ENCODE data around the gene ANKFN1.
"Not testable (repeated sequence)": the region's sequence is repeated elsewhere in the genome, so short reads cannot be mapped to it uniquely, and the experiment has no call there.

Gene ANKFN1

GRCh38 chr17:56182081-56182480 lies 28.8 kb downstream of the ANKFN1 start:
- no peak for DNase-seq

GRCh38 chr17:56184650-56185049 lies 31.4 kb downstream of the ANKFN1 start:
- no peak for DNase-seq

GRCh38 chr17:56185491-56186221 lies 32.4 kb downstream of the ANKFN1 start:
- DNase-seq, result no peak

- DNase-seq, result no peak
Observed at GRCh38 chr17:56186222-56186786, 33.0 kb downstream of the ANKFN1 start.

DNA sequence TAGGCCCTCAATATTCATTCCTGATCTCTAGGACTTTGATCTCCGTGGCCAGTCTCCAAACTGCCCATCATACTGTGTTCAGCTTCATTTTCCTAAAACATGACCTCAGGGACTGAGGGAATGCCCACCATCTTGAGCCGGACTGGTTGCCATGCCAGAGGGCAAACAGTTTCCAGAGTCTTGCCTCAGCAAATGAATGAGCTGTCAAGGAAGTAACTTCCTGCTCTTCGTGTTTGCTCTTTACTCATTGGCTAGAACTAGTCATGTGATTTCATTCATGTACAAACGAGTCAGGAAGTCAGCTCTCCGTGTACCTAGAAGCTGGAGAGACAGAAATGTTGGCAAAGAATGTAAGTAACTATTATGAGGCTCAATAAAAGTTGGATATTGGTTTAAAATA lies 50.2 kb downstream of the ANKFN1 start:
- DNase-seq, result no peak

GRCh38 chr17:56206351-56206750 lies 53.1 kb downstream of the ANKFN1 start:
- DNase-seq, result no peak

- no peak for DNase-seq
Observed at GRCh38 chr17:56213031-56213430, 59.8 kb downstream of the ANKFN1 start.

- no peak for DNase-seq
Observed at GRCh38 chr17:56217921-56218320, 64.6 kb downstream of the ANKFN1 start.

DNA sequence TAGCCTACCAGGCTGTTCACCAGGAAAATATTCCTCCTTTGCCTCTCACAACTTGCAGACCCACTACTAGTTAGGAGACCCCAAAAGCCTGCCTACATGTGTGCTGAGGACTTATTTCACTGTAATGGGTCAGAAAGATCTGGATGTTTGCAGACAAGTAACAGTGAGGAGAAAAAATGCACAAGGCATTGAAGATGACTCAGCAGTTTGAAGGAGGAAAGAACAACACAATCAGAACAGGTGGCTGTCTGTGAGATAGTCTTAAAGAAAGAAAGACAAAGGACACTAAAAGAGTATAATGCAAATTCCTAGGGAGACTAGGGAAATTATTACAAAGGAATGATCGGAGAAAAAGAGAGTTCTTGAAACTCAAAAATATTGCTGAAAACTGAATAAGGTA lies 69.0 kb downstream of the ANKFN1 start:
- no peak for DNase-seq

DNA sequence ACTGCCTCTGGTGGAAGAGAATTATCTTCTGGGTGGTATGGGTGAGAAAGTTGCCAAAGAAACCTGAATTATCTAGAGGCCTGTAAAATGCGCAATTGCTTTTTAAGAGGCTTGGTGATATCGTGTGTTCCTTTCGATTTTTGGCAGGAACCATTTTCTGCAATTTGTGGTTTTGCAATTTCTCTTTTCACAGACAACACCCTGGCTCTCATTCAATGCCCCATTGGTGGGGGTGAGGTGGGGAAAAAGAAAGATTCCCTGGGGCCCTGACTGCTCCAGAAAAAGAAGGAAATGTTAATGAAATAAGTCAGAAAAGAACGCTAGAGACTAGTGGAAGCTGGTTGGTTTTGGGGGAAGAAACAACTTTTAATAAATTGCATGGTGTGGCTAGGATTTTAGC lies 77.4 kb downstream of the ANKFN1 start:
- DNase-seq, result no peak

DNA sequence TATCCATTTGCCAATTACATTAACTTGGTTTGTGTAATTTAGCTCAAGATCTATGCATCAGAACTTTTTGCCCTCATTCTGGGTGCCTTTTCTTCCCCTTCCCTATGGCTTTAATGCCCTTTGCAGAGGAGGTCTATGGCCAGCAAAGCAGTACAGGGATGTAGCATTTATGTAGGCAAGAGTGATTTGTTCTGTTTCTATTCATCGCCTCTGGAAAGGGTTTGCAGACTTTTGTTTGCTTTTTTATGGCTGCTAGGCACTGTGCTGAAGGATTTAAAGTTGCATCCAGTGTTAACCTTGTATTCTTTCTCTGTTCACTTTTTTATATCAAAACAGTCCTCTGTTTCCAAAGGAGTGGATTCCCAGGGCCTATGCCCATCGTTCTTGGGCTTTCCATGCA lies 78.0 kb downstream of the ANKFN1 start:
- no peak for DNase-seq

GRCh38 chr17:56231693-56232092 lies 78.4 kb downstream of the ANKFN1 start:
- no peak for DNase-seq

GRCh38 chr17:56244268-56244890 lies 91.1 kb downstream of the ANKFN1 start:
- DNase-seq, result no peak

- DNase-seq, result no peak
Observed at GRCh38 chr17:56247816-56248215, 94.5 kb downstream of the ANKFN1 start.

- no peak for DNase-seq
Observed at GRCh38 chr17:56257075-56257474, 103.8 kb downstream of the ANKFN1 start.

- no peak for DNase-seq
Observed at GRCh38 chr17:56260376-56261002, 107.2 kb downstream of the ANKFN1 start.

DNA sequence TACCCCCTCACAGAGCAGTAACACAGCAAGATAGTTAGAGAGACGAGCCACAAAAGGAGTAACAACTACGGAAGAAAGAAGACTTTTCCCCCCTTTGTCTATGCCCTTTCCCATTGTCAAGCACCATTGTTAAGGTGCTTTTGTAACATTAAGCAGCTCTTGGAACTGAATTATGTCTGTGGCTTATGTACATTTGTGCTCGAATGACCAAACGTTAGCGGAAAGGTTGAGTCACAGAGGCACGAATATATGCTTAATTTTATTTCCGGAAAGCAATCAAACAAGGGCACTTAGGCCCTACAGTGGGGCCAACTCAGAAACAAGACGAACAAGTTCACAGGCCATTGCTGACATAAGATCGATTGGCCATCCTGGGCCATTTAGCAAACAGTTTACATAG lies 109.5 kb downstream of the ANKFN1 start:
- DNase-seq, result no peak

DNA sequence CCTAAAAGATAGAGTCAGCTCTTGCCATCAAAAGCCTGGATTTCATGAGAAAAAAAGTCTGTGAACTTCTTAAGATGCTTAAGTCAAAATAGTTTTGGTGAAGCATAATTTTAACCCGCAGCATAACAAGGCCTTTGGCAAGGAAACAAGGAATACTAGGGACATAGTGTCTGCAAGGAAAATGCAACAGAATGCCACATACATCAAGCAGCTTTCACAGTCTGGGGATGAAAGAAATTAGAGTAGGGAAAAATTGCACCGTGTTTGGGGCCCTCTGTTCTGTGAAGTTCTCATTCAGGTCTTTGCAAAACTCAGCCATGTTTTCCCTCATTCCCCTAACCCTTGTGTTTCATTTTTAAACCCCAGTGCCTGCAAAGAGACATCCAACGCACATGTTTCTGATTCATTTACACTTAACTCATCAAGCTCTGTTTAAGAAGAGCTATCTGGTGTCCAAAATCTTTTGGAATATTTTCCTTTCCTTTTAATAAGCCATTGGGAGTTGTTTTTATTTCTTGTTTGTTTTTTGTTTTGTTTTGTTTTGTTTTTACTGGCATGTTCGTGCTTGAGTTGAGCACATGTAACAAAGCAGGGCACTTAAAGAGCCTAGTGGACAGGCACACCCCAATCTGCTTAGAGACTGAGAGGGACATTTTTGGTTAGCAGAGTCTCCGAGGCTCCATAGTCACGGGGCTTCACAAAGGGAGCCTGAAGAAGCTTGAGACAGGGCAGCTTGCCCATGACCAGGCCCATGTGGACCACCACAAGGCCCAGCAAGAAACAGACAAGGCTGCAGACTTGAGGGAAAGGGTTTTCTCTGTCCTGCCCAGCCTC lies 116.5 kb downstream of the ANKFN1 start:
- no peak for DNase-seq

DNA sequence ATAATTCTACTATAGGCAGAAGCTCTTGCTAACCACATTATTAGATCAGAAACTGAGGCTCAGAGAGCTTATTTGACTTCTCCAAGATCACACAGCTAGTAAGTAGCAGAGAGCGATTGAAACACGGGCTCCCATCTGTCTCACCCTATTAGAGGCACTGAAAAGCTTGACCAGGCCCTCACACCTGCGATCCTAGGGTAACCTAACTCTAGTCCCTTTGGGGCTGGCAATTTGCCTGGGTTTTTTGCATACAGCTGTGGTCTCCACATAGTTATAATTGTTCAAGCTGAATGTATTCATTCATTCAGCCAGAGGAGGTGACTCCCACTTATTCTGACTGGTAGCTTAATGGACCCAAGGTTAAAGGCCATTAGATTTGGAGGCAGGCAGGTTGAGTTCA lies 121.2 kb downstream of the ANKFN1 start:
- DNase-seq, result no peak

GRCh38 chr17:56284482-56284881 lies 131.2 kb downstream of the ANKFN1 start:
- DNase-seq, result no peak

- DNase-seq, result not testable (repeated sequence)
Observed at GRCh38 chr17:56288786-56289185, 135.5 kb downstream of the ANKFN1 start.

DNA sequence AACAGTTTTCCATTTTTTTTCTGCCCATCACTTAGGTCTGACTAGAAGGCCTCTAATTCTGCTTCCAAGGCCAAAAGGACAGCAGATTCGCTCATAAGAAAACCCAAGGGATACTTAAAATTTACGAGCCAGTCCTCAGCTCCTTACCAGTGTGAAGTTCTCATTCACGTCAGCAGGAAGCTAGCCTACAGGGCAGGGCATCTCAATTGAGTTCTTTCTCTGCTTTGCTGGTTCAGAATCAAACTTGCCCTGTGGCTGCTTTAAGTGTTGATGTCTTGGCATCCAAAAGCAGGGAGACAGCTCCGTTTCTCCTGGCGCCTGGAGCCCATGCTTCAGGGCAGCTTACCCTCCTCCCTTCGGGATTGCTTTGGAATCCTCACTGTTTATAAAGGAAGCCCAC lies 136.0 kb downstream of the ANKFN1 start:
- DNase-seq, result no peak

Measured in cerebellar nuclear complex (tissue), 1 donor.